ENCODE measurements around the gene GOLM1.
"Not testable (repeated sequence)": the region's sequence is repeated elsewhere in the genome, so short reads cannot be mapped to it uniquely, and the experiment has no call there.

GOLM1 gene

GRCh38 chr9:86091477-86091876 lies 7.9 kb downstream of the GOLM1 start:
- no peak for DNase-seq

- DNase-seq: no peak
These were observed 16.5 kb downstream of the GOLM1 start for GRCh38 chr9:86082870-86083269.

GRCh38 chr9:86079865-86080469 lies 19.4 kb downstream of the GOLM1 start:
- peak in 10 of 56 donors; percentile 3 to 47 (median 22) for DNase-seq

GRCh38 chr9:86079421-86079831 lies 19.9 kb downstream of the GOLM1 start:
- DNase-seq: peak in 1 of 56 donors; percentile 15

- DNase-seq: no peak
These were observed 20.6 kb downstream of the GOLM1 start for GRCh38 chr9:86078731-86079130.

GRCh38 chr9:86077276-86077675 lies 22.1 kb downstream of the GOLM1 start:
- peak in 1 of 56 donors; percentile 9 for DNase-seq

GRCh38 chr9:86075132-86076109 lies 23.9 kb downstream of the GOLM1 start:
- DNase-seq: no peak

- no peak for DNase-seq
These were observed 25.5 kb downstream of the GOLM1 start for GRCh38 chr9:86073839-86074238.

- no peak for DNase-seq
These were observed 26.9 kb downstream of the GOLM1 start for GRCh38 chr9:86072394-86072877.

- no peak for DNase-seq
These were observed 30.0 kb downstream of the GOLM1 start for GRCh38 chr9:86069206-86069869.

- DNase-seq: peak in 1 of 56 donors; percentile 43
These were observed 35.1 kb downstream of the GOLM1 start for GRCh38 chr9:86064220-86064619.

- DNase-seq: no peak
These were observed 36.3 kb downstream of the GOLM1 start for GRCh38 chr9:86062845-86063693.

GRCh38 chr9:86061972-86062739 lies 37.2 kb downstream of the GOLM1 start:
- peak in 11 of 56 donors; percentile 6 to 51 (median 23) for DNase-seq

- no peak for DNase-seq
These were observed 41.9 kb downstream of the GOLM1 start for GRCh38 chr9:86057491-86057890.

GRCh38 chr9:86054695-86055094 lies 44.7 kb downstream of the GOLM1 start:
- DNase-seq: no peak

- DNase-seq: no peak
These were observed 46.5 kb downstream of the GOLM1 start for GRCh38 chr9:86052556-86053468.

GRCh38 chr9:86048018-86048742 lies 51.2 kb downstream of the GOLM1 start:
- not testable (repeated sequence) for DNase-seq

- DNase-seq: no peak
These were observed 52.0 kb downstream of the GOLM1 start for GRCh38 chr9:86047361-86047760.
